GM08714 (cell line): Measurements from ENCODE around the gene ENO4.

Experiments used
- H3K4me3 ChIP-seq: fragments of 200-500 bp; sonication (Bioruptor generic); 2 replicates; pipeline ENCODE4 v1.5.1; 2014; ENCODE audit warnings: mild to moderate bottlenecking, low read length, inconsistent platforms
- ZNF274 ChIP-seq: IDR thresholded peaks from 2 replicates; pipeline ENCODE4 v1.6.1; 2012; ENCODE audit warnings: mild to moderate bottlenecking, low read depth, low read length

ENO4 gene

GRCh38 chr10:116868198-116868676 is 18.9 kb downstream of the ENO4 start:
- H3K4me3 ChIP-seq = no peak overlapping the region
- TF ChIP-seq ZNF274 = no peak

GRCh38 chr10:116868722-116869121 is 19.4 kb downstream of the ENO4 start:
- no peak for TF ChIP-seq ZNF274
- no peak overlapping the region for H3K4me3 ChIP-seq

GRCh38 chr10:116870949-116871348 is 21.6 kb downstream of the ENO4 start:
- H3K4me3 ChIP-seq = no peak overlapping the region
- no peak for TF ChIP-seq ZNF274

GRCh38 chr10:116873134-116873533 is 23.8 kb downstream of the ENO4 start:
- no peak overlapping the region for H3K4me3 ChIP-seq
- no peak for TF ChIP-seq ZNF274

GRCh38 chr10:116875897-116876296 is 26.6 kb downstream of the ENO4 start:
- no peak overlapping the region for H3K4me3 ChIP-seq
- TF ChIP-seq ZNF274 = no peak

GRCh38 chr10:116877391-116877790 is 28.1 kb downstream of the ENO4 start:
- no peak overlapping the region for H3K4me3 ChIP-seq
- TF ChIP-seq ZNF274 = no peak

- TF ChIP-seq ZNF274 = no peak
- H3K4me3 ChIP-seq = no peak overlapping the region
Observed at GRCh38 chr10:116878123-116878522, 28.8 kb downstream of the ENO4 start.

- H3K4me3 ChIP-seq = no peak overlapping the region
Observed at GRCh38 chr10:116879817-116880216, 30.5 kb downstream of the ENO4 start.

GRCh38 chr10:116880716-116881482 is 31.6 kb downstream of the ENO4 start:
- TF ChIP-seq ZNF274 = no peak
- H3K4me3 ChIP-seq = no peak overlapping the region

More at GRCh38 chr10:116879817-116880216, 30.5 kb downstream of the ENO4 start:
- no peak for TF ChIP-seq ZNF274

GRCh38 chr10:116882639-116883038 is 33.3 kb downstream of the ENO4 start:
- TF ChIP-seq ZNF274 = no peak
- no peak overlapping the region for H3K4me3 ChIP-seq

GRCh38 chr10:116886772-116887171 is 37.5 kb downstream of the ENO4 start:
- no peak overlapping the region for H3K4me3 ChIP-seq
- no peak for TF ChIP-seq ZNF274

- TF ChIP-seq ZNF274 = no peak
- no peak overlapping the region for H3K4me3 ChIP-seq
Observed at GRCh38 chr10:116888380-116889055, 39.2 kb downstream of the ENO4 start.

- TF ChIP-seq ZNF274 = no peak
- H3K4me3 ChIP-seq = no peak overlapping the region
Observed at GRCh38 chr10:116889066-116889465, 39.8 kb downstream of the ENO4 start.

GRCh38 chr10:116891208-116891607 is 41.9 kb downstream of the ENO4 start:
- no peak for TF ChIP-seq ZNF274
- H3K4me3 ChIP-seq = no peak overlapping the region

- no peak overlapping the region for H3K4me3 ChIP-seq
- no peak for TF ChIP-seq ZNF274
Observed at GRCh38 chr10:116892907-116893685, 43.8 kb downstream of the ENO4 start.

GRCh38 chr10:116893686-116894037 is 44.4 kb downstream of the ENO4 start:
- no peak overlapping the region for H3K4me3 ChIP-seq
- no peak for TF ChIP-seq ZNF274
